ENCODE results near the gene RBBP8NL. TPM values are rescaled to one million over a fixed set of nuclear protein-coding genes. Genes with fewer than 3 reads are reported as not detected.

Gene RBBP8NL
- polyA plus RNA-seq, 3 donors, result not detected

- Mint-ChIP-seq H3K27ac (peak overlapping the region in 1 of 7 donors; percentile 42), H3K9me3 (no peaks in the 10 kb centered on the region), H3K4me1 (peaks cover 28% of the 10 kb centered on the region), H3K36me3 (peaks cover 9 to 24% of the 10 kb centered on the region in 2 donors), H3K27me3 (ENCODE audit: low read depth in 3 of 3) (peaks cover 8 to 13% (median 10%) of the 10 kb centered on the region in 3 donors), H3K4me3 (no peak overlapping the region)
- Histone ChIP-seq H3K79me2 (ENCODE audit: insufficient read depth, low read length) (peaks cover 23% of the 10 kb centered on the region), H3K4me2 (replicated peaks; ENCODE audit: extremely low read depth, low read length, poor library complexity, severe bottlenecking) (no peak overlapping the region), H3K27ac (ENCODE audit: low read depth in 1 of 2, low read length in 2 of 2) (peak overlapping the region in 1 of 2 donors; percentile 5), H3K4me3 (replicated peaks in 1 of 3; ENCODE audit: low read depth in 2 of 3, low read length in 3 of 3) (no peak overlapping the region), H3K9me3 (replicated peaks in 1 of 2; ENCODE audit: control insufficient read depth in 1 of 2, insufficient read depth in 1 of 2, low read length in 2 of 2) (no peaks in the 10 kb centered on the region), H4K20me1 (ENCODE audit: insufficient read depth, low read length) (peaks cover 10% of the 10 kb centered on the region), H3K4me1 (ENCODE audit: control insufficient read depth in 1 of 2, insufficient read depth in 2 of 2, low read length in 2 of 2) (peaks cover 26 to 33% of the 10 kb centered on the region in 2 donors), H3K9ac (ENCODE audit: insufficient read depth, low read length, poor library complexity, severe bottlenecking) (no peak overlapping the region), H2AFZ (ENCODE audit: insufficient read depth, low read depth, low read length, poor library complexity, severe bottlenecking) (no peak overlapping the region), H3K27me3 (ENCODE audit: control insufficient read depth in 2 of 2, insufficient read depth in 2 of 2, low read length in 2 of 2) (no peaks in the 10 kb centered on the region), H3K36me3 (replicated peaks in 1 of 2; ENCODE audit: control insufficient read depth in 1 of 2, insufficient read depth in 2 of 2, low read length in 2 of 2) (peaks cover 3 to 9% of the 10 kb centered on the region in 2 donors)
- intact Hi-C loops (cut with micrococcal nuclease), result loop anchor here (5.0 to 10.0 kb wide), 3 partner anchors 170 to 393 kb away; partner anchors contain the start of genes MRGBP (in 2 of the 2) and OSBPL2 (in 1 of the 2)
- TF ChIP-seq CTCF (IDR thresholded peaks at IDR 0.05), result no peak
- 95% methylated on average over 11 of the region's 12 CpGs for WGBS (ENCODE audit: insufficient coverage)
- no peak for DNase-seq
Observed at GRCh38 chr20:62404761-62405107, 22.6 kb downstream of the RBBP8NL start.

DNA sequence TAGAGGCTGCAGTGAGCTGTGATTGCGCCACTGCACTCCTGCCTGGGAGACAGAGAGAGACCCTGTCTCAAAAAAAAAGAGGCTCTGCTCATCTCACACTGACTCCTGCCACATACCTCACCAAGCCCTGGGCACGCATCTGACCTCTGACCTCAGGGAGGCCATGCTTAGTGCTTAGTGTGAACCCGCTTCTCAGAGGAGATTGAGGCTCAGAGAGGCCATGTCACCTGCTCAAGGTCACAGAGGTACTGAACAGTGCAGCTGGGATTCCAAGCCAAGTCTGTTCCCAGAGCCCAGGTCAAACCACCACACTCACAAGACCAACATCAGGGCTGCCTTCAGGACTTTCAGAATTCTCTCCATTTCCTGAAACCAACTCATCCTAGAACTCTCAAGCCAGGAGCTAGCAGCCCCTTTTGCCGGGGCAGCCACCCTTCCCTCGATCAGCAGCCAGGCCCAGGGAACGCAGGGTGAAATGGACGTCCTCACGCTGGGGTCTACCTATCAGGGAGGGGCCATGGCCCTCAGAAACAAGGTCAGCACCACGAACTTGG is 23.1 kb downstream of the RBBP8NL start:
- Histone ChIP-seq H3K9me3 (replicated peaks in 1 of 2; ENCODE audit: control insufficient read depth in 1 of 2, insufficient read depth in 1 of 2, low read length in 2 of 2) (no peaks in the 10 kb centered on the region), H3K4me3 (replicated peaks in 1 of 3; ENCODE audit: low read depth in 2 of 3, low read length in 3 of 3) (no peak overlapping the region), H4K20me1 (ENCODE audit: insufficient read depth, low read length) (peaks cover 10% of the 10 kb centered on the region), H3K9ac (ENCODE audit: insufficient read depth, low read length, poor library complexity, severe bottlenecking) (no peak overlapping the region), H3K27me3 (ENCODE audit: control insufficient read depth in 2 of 2, insufficient read depth in 2 of 2, low read length in 2 of 2) (no peaks in the 10 kb centered on the region), H3K79me2 (ENCODE audit: insufficient read depth, low read length) (peaks cover 23% of the 10 kb centered on the region), H2AFZ (ENCODE audit: insufficient read depth, low read depth, low read length, poor library complexity, severe bottlenecking) (no peak overlapping the region), H3K4me1 (ENCODE audit: control insufficient read depth in 1 of 2, insufficient read depth in 2 of 2, low read length in 2 of 2) (peaks cover 25 to 33% of the 10 kb centered on the region in 2 donors), H3K4me2 (replicated peaks; ENCODE audit: extremely low read depth, low read length, poor library complexity, severe bottlenecking) (no peak overlapping the region), H3K36me3 (replicated peaks in 1 of 2; ENCODE audit: control insufficient read depth in 1 of 2, insufficient read depth in 2 of 2, low read length in 2 of 2) (peaks cover 3 to 9% of the 10 kb centered on the region in 2 donors), H3K27ac (ENCODE audit: low read depth in 1 of 2, low read length in 2 of 2) (peak overlapping the region in 1 of 2 donors; percentile 5)
- WGBS (ENCODE audit: insufficient coverage), result 100% methylated on average over 7 of the region's 9 CpGs
- peaks cover 3 to 8% (median 4%) of the 10 kb centered on the region in 3 donors for H3K27me3 Mint-ChIP-seq (ENCODE audit: low read depth in 3 of 3)
- peaks cover 9 to 24% of the 10 kb centered on the region in 2 donors for H3K36me3 Mint-ChIP-seq
- intact Hi-C loops (cut with micrococcal nuclease), result loop anchor here in 1 of 2 donors (10.0 kb wide), 2 partner anchors 169 to 391 kb away; partner anchors contain the start of genes MRGBP and OSBPL2
- peaks cover 25% of the 10 kb centered on the region for H3K4me1 Mint-ChIP-seq
- H3K9me3 Mint-ChIP-seq, result no peaks in the 10 kb centered on the region
- DNase-seq, result no peak
- no peak overlapping the region for H3K4me3 Mint-ChIP-seq
- TF ChIP-seq CTCF (IDR thresholded peaks at IDR 0.05), result no peak
- peak overlapping the region in 2 of 7 donors; percentile 37 to 57 for H3K27ac Mint-ChIP-seq
